ENCODE measurements around the gene TRIO.

- TF ChIP-seq ATF1 (CRISPR knock-in tag; IDR thresholded peaks at IDR 0.05): no peak
- no peak for TF ChIP-seq JUN (CRISPR knock-in tag; IDR thresholded peaks at IDR 0.05)
Measured at GRCh38 chr5:14400611-14401010, 257.5 kb downstream of the TRIO start.
